ENCODE measurements around the gene EPS8L3. TPM values are rescaled to one million over a fixed set of nuclear protein-coding genes. Genes with fewer than 3 reads are reported as not detected.

EPS8L3 gene
- total RNA-seq, 1 donor from 2014 or later, result not detected

GRCh38 chr1:109789551-109790180 is 25.9 kb upstream of the EPS8L3 start:
- Mint-ChIP-seq H3K27ac (peak overlapping the region; percentile 87), H3K36me3 (no peaks in the 10 kb centered on the region)

GRCh38 chr1:109788695-109789521 is 25.2 kb upstream of the EPS8L3 start:
- Histone ChIP-seq H2AFZ (replicated peaks) (peak overlapping the region; percentile 85), H3K4me2 (no peak overlapping the region), H3F3A (ENCODE audit: low read depth) (no peaks in the 10 kb centered on the region), H3K27me3 (no peaks in the 10 kb centered on the region), H3K9ac (no peak overlapping the region), H4K20me1 (ENCODE audit: low read depth) (no peaks in the 10 kb centered on the region), H3K4me1 (peaks cover 19% of the 10 kb centered on the region), H3K4me3 (no peak overlapping the region), H3K79me2 (ENCODE audit: low read depth) (no peaks in the 10 kb centered on the region), H3K36me3 (no peaks in the 10 kb centered on the region), H3K27ac (no peak overlapping the region), H3K9me3 (ENCODE audit: low read depth) (no peaks in the 10 kb centered on the region)
- Mint-ChIP-seq H3K36me3 (no peaks in the 10 kb centered on the region), H3K4me1 (peaks cover 49% of the 10 kb centered on the region), H3K27me3 (ENCODE audit: insufficient read depth, low read depth) (peaks cover 11% of the 10 kb centered on the region), H3K9me3 (no peaks in the 10 kb centered on the region), H3K27ac (peak overlapping the region; percentile 87), H3K4me3 (no peak overlapping the region)
- TF ChIP-seq CTCF (IDR thresholded peaks at IDR 0.05), result peak; percentile 50
- TF ChIP-seq EZH2phosphoT487 (IDR thresholded peaks at IDR 0.05), result no peak
- DNase-seq (ENCODE audit: low spot score), result peak; percentile 51

More at GRCh38 chr1:109789551-109790180, 25.9 kb upstream of the EPS8L3 start:
- H3K9me3 Mint-ChIP-seq, result no peaks in the 10 kb centered on the region
- no peak for TF ChIP-seq CTCF (IDR thresholded peaks at IDR 0.05)
- no peak for TF ChIP-seq EZH2phosphoT487 (IDR thresholded peaks at IDR 0.05)
- TF ChIP-seq EZH2 (IDR thresholded peaks at IDR 0.05), result no peak
- Histone ChIP-seq H3K27ac (no peak overlapping the region), H3K4me3 (no peak overlapping the region), H3K27me3 (no peaks in the 10 kb centered on the region), H4K20me1 (ENCODE audit: low read depth) (no peaks in the 10 kb centered on the region), H3K4me2 (no peak overlapping the region), H3K9me3 (ENCODE audit: low read depth) (no peaks in the 10 kb centered on the region), H3F3A (ENCODE audit: low read depth) (no peaks in the 10 kb centered on the region), H3K9ac (no peak overlapping the region), H3K36me3 (no peaks in the 10 kb centered on the region), H2AFZ (replicated peaks) (peak overlapping the region; percentile 85), H3K79me2 (ENCODE audit: low read depth) (no peaks in the 10 kb centered on the region), H3K4me1 (peaks cover 19% of the 10 kb centered on the region)
- DNase-seq (ENCODE audit: low spot score), result no peak
- H3K4me1 Mint-ChIP-seq, result peaks cover 56% of the 10 kb centered on the region
- no peak overlapping the region for H3K4me3 Mint-ChIP-seq
- peaks cover 10% of the 10 kb centered on the region for H3K27me3 Mint-ChIP-seq (ENCODE audit: insufficient read depth, low read depth)

GRCh38 chr1:109787845-109788601 is 24.3 kb upstream of the EPS8L3 start:
- peaks cover 19% of the 10 kb centered on the region for H3K4me1 ChIP-seq
- H3K9me3 ChIP-seq (ENCODE audit: low read depth), result no peaks in the 10 kb centered on the region
- Mint-ChIP-seq H3K4me1 (peaks cover 41% of the 10 kb centered on the region), H3K9me3 (no peaks in the 10 kb centered on the region), H3K27me3 (ENCODE audit: insufficient read depth, low read depth) (peaks cover 7% of the 10 kb centered on the region), H3K27ac (no peak overlapping the region), H3K4me3 (no peak overlapping the region), H3K36me3 (no peaks in the 10 kb centered on the region)
- H3K27ac ChIP-seq, result no peak overlapping the region
- H3K4me2 ChIP-seq, result no peak overlapping the region
- H2AFZ ChIP-seq (replicated peaks), result no peak overlapping the region
- no peak overlapping the region for H3K9ac ChIP-seq
- H3K27me3 ChIP-seq, result no peaks in the 10 kb centered on the region
- H3K36me3 ChIP-seq, result no peaks in the 10 kb centered on the region
- DNase-seq (ENCODE audit: low spot score), result no peak
- TF ChIP-seq EZH2 (IDR thresholded peaks at IDR 0.05) (no peak), EZH2phosphoT487 (IDR thresholded peaks at IDR 0.05) (no peak), CTCF (IDR thresholded peaks at IDR 0.05) (no peak)
- no peaks in the 10 kb centered on the region for H4K20me1 ChIP-seq (ENCODE audit: low read depth)
- no peaks in the 10 kb centered on the region for H3K79me2 ChIP-seq (ENCODE audit: low read depth)
- no peak overlapping the region for H3K4me3 ChIP-seq
- no peaks in the 10 kb centered on the region for H3F3A ChIP-seq (ENCODE audit: low read depth)
